ENCODE results near the gene GOLT1B.

GOLT1B gene

GRCh38 chr12:21526053-21526452 is 24.5 kb downstream of the GOLT1B start, which contains the start of gene SPX:
Gene SPX (plus strand): TSS chr12:21526296. CDS start chr12:21526473, 177 bp downstream.
- DNase-seq, result peak; percentile 64

GRCh38 chr12:21526721-21527345 is 25.2 kb downstream of the GOLT1B start:
- no peak for DNase-seq

DNA sequence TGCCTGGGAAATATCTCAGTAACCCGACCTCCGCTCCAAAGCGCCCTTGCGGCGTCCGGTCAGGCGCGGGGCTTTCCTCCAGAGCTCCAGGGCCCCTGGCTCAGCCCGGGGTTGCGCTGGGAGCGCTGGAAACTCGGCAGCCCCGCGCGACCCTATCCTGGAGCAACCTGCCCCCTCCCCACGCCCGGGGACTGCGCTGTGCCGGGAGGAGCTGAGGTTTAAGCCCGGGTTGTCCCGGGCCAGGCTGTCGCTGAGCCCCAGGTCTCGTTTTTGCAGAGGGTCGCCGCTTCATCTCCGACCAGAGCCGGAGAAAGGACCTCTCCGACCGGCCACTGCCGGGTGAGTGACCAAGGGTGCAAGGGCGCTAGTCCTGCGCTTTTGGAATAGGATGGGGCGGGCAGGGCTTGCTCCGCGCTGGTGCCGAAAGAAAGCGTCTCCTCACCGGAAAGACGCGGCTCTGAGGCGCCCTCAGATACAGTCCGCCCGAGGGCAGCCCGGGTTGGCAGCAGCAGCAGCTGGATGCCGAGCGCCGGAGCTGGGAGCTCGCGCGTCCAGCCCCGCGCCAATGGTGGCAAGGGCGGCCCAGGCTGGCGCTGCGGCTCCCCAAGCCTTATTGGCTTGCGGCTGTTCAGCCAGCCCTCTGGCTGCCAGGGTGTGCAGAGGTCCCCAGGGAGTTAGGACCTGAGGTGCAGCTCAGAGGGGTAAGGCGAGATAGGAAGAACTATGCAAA is 26.0 kb downstream of the GOLT1B start:
- DNase-seq, result peak; percentile 31

DNA sequence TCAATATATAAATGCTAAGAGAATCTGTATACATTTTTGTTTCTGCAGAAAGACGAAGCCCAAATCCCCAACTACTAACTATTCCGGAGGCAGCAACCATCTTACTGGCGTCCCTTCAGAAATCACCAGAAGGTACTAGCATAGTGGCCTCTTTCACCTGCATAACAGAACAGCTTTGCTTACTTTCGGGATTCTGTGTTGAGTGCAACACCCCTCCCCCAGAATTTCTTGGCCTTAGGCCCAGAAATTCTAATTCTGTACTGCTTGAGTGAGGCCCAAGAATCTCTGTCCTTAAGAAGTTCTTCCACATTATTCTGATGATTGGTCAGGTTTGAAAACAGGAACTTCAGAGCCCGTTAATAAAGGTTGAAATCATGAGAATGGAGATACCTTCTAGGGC is 27.4 kb downstream of the GOLT1B start:
- DNase-seq, result no peak

DNA sequence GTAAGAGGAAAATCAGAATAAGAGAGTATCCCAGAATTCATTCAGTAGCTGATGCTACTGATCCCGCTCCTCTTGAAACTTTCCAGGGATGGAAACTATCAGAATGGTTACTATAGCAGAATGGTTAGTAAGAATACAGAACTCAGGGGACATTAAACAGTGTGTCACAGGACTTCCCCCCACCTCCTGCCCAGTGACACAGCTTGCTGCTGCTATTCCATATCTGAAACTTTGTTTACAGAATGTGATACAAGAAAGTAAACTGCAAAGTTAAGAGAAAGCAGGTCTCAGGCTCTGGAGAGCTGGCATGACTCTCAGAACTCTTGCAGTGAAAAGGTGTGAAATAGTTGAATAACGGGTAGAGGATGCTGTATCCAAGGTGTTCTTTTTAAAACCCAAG is 27.9 kb downstream of the GOLT1B start:
- DNase-seq, result no peak

GRCh38 chr12:21538061-21538653 is 36.6 kb downstream of the GOLT1B start:
- no peak for DNase-seq

DNA sequence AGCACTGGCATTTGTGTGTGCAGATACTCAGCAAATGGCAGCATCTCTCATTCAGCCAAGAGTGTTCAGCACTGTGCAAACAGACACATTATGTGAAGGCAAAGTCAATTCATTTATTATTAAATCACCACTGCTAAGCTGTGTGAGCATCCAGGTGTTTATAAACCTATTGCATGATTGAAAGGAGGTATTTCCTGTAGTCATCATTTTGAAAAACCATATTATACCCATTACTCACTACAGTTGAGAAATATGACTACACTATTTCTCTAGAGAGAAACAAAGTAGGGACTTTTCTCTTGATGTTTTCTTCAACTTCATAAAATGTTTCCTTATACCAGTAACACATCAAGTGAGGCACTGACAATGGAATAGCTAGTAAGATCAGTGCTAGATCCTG is 38.2 kb downstream of the GOLT1B start:
- no peak for DNase-seq

DNA sequence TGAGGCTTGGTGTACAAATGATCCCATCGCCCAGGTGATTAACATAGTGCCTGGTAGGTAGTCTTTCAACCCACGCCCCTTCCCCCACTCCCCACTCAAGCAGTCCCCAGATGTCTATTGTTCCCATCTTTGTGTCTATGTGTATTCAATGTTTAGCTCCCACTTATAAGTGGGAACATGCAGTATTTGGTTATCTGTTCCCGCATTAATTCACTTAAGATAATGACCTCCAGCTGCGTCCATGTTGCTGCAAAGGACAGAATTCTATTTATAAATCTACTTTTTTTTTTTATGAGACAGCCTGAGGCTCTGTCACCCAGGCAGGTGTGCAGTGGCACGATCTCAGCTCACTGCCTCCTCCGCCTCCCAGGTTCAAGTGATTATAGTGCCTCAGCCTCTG is 40.2 kb downstream of the GOLT1B start:
- DNase-seq, result no peak

DNA sequence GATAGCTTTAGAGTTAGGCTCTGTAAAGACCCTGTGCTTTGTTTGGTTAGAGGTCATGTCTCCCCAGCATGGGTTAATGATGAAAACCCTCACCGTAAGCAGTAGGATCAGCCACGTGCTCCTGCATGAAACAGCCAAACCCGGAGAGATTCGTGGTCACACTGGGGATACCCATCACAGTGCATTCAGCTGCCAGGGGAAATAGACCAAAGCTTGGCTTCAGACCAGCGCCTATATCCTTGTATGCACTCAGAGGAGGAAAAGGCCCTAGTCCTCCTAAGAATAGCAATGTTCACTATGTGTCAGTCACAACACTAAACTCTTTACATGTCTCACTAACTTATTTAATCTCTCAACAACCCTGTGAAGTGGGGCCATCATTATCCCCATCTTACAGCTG is 40.8 kb downstream of the GOLT1B start:
- DNase-seq, result no peak

DNA sequence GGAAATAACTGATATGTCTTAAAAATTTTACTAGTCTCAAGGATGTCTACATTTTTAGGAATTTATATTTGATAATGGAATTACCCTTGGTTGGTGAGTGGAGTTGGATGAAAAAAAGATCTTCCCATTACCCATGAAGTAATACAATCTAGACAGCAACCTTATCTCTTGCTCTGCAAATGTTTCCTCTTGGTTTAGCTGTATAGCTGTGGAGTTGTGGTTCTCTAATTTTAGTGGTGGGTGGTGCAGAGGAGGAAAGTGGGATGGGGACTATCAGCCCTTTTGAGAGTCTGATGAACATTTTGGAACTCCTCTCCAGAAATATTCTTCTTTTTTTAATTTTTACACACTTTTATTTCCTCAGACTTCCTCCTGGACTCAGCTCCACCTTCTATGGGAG is 41.6 kb downstream of the GOLT1B start:
- DNase-seq, result no peak

DNA sequence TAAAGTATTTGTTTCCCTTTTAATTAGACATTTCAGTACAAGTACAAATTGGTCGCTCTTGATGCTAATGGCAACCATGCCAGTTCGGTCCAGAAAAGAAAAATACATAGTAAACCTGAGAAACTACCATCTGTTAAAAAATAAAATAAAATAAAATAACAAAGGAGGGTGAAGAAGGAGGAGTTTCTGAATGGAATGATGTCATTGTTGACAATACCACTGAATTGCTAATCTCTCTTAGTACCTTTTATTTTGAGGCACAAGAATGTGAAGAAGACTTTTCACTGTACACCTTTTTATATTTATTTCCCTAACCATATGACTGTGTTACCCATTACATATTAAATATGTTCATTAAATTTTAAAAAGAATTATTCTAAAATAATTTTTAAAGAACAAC is 44.0 kb downstream of the GOLT1B start:
- no peak for DNase-seq

DNA sequence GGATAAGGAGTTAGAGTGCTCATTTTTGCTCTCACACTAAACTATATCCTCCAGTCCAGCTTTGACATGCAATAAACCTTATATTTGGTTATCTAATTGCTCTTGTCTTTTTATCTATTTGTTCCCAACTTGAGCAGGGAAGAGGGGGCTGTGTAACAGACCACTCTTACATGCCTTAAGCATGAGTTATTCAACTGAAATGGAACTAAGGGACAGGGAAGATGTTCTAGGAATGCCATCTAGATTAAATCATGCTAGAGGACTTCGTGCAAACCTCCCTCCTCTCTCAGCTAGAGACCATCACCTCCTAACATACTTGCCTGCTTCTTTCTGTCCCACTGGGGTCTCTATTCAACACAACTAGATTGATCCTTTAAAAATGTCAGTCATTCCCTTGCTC is 45.1 kb downstream of the GOLT1B start:
- DNase-seq, result peak; percentile 18

- DNase-seq, result no peak
Observed at GRCh38 chr12:21547437-21547836, 45.8 kb downstream of the GOLT1B start.

DNA sequence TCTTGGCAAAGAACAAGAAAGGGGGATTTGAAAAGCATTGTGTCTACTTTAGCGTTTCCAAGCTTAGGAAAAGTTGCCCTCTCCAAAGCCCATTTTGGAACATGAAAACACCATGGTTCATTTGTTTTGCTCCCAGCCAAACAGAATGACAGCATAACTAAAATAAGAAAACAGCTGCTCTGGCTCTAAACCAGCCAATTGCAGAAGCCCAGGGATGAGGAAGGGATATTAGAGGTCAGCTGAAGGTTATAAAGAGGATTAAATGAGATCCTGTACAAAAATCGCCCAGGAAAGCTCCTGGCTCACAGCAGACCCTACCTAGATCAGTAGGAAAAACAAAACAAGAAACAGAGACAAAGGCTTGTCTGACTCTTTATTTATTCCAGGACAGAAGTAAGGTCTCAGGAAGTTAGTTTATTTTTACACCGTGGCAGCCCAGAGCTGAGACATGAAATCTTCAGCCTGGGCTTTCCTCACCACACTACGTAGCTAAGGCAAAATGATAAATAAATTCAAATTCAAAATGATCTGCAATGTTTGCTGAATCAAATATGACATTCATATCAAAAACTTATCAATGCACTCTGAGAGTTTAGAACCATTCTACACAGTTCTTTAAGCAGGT is 50.4 kb downstream of the GOLT1B start:
- DNase-seq, result no peak

GRCh38 chr12:21552635-21553328 is 51.2 kb downstream of the GOLT1B start:
- DNase-seq, result no peak

DNA sequence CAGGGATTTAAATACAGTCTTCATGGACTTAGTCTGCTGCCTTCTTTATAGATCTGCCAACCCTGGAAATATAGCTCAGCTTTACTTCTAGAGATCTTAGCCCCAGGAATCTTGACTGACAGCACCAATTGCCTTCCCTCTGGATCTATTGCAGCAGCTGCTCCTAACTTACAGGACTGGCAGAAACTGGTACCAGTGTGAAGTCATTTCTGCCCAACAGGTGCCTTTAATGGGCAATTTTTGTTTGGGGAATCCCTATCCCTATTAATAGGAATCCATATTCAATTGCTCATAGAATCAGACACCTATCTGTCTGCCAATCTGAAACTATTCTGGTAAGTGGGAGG is 51.7 kb downstream of the GOLT1B start:
- no peak for DNase-seq

GRCh38 chr12:21558100-21558679 is 56.6 kb downstream of the GOLT1B start:
- DNase-seq, result no peak

DNA sequence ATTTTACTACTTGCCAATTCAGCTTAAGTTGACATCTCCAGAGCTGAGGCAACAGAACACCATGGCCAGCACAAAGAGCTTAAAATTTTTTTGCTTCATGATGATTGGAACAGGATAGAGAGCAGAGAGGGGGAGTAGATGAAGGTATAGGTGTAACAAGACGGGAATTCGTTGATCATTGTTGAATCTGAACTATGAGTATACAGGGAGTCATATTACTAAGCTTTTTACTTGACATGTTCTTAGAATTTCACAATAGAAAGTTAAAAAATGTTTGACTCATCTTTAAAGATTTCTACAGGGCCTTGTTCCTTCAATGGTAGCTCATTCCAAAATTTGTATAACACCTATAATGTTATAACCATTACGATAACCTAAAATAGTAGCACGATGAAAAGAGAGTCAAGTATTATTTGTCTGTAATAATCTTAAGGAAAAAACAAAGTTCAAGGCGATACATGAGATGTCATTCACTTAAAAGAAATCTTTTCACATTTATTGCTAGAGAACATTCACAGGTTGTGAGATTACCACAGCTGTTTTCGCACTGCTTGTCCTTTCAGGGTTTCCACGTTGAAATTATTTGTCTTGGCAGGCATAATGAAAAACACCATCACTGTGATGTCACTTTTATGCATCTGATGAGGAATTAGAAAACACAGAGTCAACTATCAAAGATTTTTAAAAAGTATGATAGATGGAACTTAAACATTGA is 58.4 kb downstream of the GOLT1B start:
- DNase-seq, result peak; percentile 2

DNA sequence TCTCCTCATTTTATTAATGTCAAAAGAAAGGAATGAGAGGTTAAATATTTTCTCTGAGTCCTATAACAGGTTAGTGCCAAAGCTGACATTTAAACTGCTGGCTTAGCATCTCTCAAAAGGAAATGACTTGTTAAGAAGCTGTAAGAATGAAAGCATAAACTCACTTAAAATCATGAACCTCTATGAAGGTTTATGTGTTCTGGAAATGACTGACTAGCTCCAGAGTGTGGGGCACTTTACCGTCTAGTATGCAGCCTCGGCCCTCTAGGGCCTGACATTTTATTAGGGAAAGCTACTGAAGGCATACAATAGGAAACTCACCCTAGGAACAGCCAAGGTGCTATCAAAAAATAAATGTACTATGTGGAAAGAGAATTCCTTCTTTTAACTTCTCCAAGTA is 59.6 kb downstream of the GOLT1B start:
- DNase-seq, result no peak

DNA sequence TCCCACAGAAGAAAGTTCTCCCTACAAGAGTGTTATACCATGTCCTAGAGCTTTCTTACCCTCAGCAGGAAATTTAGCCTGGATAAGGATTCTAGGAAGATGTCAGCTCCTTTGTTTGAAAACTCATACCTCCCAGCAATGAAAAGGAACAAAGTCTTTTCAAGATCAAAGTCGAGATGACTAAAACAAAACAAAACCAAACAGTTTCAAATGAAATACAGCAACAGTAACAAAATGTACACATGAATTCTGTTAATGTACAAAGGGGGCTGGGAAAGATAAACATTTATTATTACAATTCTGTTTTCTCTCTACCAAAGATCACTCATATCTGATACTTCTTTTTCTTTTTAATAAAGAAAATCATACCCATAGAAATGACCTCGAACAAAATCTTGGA is 61.3 kb downstream of the GOLT1B start:
- DNase-seq, result no peak

DNA sequence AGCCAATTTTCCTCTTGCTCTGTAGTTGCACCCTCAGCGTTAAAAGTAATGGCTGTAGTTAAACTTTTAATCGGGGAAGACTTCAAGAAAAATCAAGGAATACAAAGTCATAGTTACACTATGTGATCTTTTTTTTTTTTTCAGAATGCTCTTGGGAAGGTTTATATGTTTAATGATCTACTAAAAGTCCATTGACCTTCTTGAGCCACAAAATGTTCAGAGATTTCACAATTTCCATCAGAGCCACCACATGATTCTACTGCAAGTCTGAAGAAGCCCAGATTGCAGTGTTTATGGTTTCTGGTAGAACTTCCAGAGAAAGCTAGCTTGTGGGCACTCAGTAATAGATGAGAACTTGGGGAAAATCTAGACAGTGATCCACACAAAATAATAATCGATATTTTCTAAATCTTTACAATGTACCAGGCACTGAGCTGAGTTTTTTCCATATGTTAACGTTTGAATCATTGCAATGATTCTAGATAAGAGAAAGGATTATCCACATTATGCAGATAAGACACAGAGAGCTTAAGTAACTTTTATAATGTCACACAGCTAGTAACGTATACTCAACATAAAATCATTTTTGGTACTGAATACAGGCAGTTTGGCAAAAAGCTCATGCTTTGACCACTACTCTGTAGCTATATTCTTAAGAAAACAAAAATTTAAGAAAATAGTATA is 64.8 kb downstream of the GOLT1B start:
- DNase-seq, result no peak

Data from fibroblast of skin of abdomen (primary cell).